ENCODE data around the gene ADNP2. TPM values are rescaled to one million over a fixed set of nuclear protein-coding genes. Genes with fewer than 3 reads are reported as not detected.

Gene ADNP2
- total RNA-seq, 2 donors from 2014 or later, result 10.9 to 12.3 TPM

DNA sequence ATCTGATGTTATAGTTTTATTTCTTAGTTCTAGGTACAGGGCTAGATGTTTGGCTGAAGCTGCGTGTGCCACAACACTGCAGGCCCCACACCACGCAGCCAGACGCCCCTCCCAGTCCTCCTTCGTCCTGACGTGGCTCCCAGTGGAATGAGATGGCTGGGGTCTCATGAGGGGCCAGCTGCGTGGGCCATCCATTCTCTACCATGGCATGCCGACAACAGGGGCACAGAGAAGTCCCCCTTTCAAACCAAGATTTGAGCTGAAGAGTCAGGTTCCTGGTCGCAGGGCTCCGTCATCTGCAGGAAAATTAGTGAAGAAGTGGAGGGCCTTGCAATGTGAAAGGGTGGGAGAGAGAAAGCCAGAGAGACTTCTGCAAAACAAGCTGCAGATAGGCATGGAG, 73.8 kb downstream of the ADNP2 start:
- H3K36me3 ChIP-seq, result no peaks in the 10 kb centered on the region
- H3K4me1 ChIP-seq, result no peaks in the 10 kb centered on the region
- H3K27ac ChIP-seq, result no peak overlapping the region
- no peak overlapping the region for H3K4me3 ChIP-seq
- TF ChIP-seq, protein P1, sequence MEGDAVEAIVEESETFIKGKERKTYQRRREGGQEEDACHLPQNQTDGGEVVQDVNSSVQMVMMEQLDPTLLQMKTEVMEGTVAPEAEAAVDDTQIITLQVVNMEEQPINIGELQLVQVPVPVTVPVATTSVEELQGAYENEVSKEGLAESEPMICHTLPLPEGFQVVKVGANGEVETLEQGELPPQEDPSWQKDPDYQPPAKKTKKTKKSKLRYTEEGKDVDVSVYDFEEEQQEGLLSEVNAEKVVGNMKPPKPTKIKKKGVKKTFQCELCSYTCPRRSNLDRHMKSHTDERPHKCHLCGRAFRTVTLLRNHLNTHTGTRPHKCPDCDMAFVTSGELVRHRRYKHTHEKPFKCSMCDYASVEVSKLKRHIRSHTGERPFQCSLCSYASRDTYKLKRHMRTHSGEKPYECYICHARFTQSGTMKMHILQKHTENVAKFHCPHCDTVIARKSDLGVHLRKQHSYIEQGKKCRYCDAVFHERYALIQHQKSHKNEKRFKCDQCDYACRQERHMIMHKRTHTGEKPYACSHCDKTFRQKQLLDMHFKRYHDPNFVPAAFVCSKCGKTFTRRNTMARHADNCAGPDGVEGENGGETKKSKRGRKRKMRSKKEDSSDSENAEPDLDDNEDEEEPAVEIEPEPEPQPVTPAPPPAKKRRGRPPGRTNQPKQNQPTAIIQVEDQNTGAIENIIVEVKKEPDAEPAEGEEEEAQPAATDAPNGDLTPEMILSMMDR (IDR thresholded peaks at IDR 0.05), result no peak
- no peaks in the 10 kb centered on the region for H3K27me3 ChIP-seq
- no peak for DNase-seq (ENCODE audit: low spot score)
- H3K9me3 ChIP-seq, result no peaks in the 10 kb centered on the region

DNA sequence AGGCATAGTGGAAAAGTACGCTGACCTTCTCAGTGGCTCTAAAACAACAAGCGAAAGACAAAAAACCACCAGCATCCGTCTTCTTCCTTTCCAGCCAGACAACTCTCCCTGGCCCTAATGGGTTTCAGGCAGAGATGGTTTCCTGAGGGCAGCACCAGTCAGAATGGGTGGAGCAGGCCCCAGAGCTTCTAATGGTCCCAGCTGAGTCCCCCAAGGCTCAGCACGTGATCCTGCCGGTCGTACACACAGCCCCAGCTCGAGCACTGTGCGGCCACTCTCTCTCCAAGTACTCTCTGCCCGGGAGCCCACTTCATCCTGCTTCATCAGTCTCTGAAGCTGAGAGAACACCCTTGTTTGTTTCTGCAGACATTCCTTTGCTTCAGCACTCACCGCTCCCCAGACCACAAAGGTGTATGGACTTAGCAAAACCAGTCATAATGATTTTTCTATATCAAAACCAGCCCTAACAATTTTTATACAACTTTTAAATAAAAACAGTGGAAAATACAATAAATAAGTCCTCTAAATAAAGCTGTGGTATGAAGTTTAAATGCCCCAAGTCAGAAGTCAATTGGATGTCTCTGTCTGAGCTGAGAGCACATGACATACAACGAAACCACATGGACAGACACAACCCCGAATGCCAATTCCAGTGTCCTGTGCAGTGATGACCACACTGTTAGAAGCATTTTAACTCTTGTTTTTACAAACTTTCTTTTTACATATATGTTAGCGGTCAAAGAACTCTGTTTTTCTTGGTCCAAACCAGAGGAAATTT, 74.4 kb downstream of the ADNP2 start:
- TF ChIP-seq, protein P1 (IDR thresholded peaks at IDR 0.05), result no peak
- no peak for DNase-seq (ENCODE audit: low spot score)
- Histone ChIP-seq H3K27me3 (no peaks in the 10 kb centered on the region), H3K4me3 (no peak overlapping the region), H3K9me3 (no peaks in the 10 kb centered on the region), H3K4me1 (no peaks in the 10 kb centered on the region), H3K36me3 (no peaks in the 10 kb centered on the region), H3K27ac (no peak overlapping the region)

DNA sequence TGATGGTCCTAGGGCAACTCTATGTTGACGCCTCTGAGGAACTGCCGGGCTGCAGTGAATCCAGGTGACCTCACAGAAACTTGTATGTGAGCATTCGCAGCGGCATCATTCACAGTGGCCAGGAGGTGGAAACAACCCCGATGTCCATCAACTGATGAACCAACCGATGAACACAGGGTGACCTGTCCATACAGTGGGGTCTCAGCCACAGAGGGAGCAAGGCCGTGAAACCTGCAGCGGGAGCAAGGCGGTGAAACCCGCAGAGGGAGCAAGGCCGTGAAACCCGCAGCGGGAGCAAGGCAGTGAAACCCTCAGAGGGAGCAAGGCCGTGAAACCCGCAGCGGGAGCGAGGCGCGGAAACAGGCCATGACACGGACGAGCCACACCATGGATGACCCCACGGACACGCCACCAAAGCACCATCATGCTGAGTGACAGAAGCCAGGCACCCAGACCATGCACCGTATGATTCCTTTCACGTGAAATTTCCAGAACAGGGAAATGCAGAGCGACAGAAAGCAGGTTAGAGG, 75.2 kb downstream of the ADNP2 start:
- Histone ChIP-seq H3K9me3 (no peaks in the 10 kb centered on the region), H3K4me3 (no peak overlapping the region), H3K27ac (no peak overlapping the region), H3K36me3 (no peaks in the 10 kb centered on the region), H3K4me1 (peaks cover 0 to 1% of the 10 kb centered on the region in 2 donors), H3K27me3 (no peaks in the 10 kb centered on the region)
- DNase-seq (ENCODE audit: low spot score), result no peak
- TF ChIP-seq, protein P1 (IDR thresholded peaks at IDR 0.05), result no peak

DNA sequence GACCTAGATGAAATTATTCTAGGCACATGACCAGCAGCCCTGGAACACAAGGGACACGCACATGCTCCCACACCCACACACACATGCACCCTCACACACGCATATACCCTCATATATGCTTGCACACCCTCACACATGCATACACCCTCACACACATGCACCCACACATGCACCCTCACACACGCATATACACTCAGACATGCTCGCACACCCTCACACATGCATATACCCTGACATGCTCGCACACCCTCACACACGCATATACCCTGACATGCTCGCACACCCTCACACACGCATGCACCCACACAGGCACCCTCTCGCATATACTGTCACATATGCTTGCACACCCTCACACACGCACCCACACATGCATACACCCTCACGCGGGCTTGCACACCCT, 76.5 kb downstream of the ADNP2 start:
- Histone ChIP-seq H3K27me3 (no peaks in the 10 kb centered on the region), H3K9me3 (no peaks in the 10 kb centered on the region), H3K27ac (no peak overlapping the region), H3K36me3 (no peaks in the 10 kb centered on the region), H3K4me1 (peaks cover 0 to 3% of the 10 kb centered on the region in 2 donors), H3K4me3 (no peak overlapping the region)
- TF ChIP-seq, protein P1 (IDR thresholded peaks at IDR 0.05), result no peak
- DNase-seq (ENCODE audit: low spot score), result no peak

DNA sequence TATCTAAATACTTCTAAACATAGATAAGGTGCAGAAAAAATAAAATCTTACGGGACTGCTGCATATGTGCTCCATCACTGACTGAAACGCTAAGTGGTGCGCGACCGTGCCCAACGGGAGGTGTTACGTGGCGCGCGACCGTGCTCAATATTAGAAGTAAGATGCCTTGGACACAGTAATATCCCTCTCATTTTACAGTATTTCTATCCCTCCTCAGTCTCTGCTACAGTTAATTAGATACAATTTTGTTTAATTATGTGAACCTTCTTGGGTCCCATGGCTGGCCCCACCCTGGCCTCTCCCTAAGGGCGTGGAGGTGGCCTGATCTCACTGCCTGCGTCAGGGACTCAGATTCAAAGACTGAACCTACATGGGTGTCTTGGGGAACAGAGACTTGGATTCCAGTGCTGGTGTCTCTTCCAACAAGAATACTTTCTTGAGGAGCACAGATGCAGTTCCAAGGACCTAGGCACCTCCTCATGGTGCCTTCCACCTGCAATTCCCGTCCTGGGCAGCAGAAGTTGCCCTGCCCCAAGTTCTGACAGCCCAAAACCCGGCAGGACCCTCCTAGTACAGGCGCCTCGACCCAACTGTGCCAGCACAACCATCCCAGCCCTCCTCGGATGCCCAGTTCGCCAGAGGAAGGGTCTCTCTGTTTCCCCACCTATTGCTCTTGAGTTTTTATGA, 79.0 kb downstream of the ADNP2 start:
- Histone ChIP-seq H3K4me3 (no peak overlapping the region), H3K27ac (no peak overlapping the region), H3K36me3 (no peaks in the 10 kb centered on the region), H3K27me3 (no peaks in the 10 kb centered on the region), H3K9me3 (no peaks in the 10 kb centered on the region), H3K4me1 (peaks cover 0 to 3% of the 10 kb centered on the region in 2 donors)
- TF ChIP-seq, protein P1 (IDR thresholded peaks at IDR 0.05), result no peak
- no peak for DNase-seq (ENCODE audit: low spot score)
